Lower lobe of right lung (tissue), 2 donors: ENCODE measurements around the gene NKD1. TPM values are rescaled to one million over a fixed set of nuclear protein-coding genes. Genes with fewer than 3 reads are reported as not detected.

Experiments
- ATAC-seq, 2 donors: fragments of 200-7000 bp; cut with Tn5 transposase; one replicate each; pipeline ENCODE4 v1.9.1; 2020 to 2022; ENCODE audit warnings: mild to moderate bottlenecking in 2 of 2, moderate library complexity in 2 of 2
- DNase-seq: peaks from one replicate; pipeline ENCODE4 v3.0.0-alpha.2; 2020
- H3K27ac ChIP-seq: fragments of 200-600 bp; one replicate; pipeline ENCODE4 v1.8.0; 2022
- H3K27me3 ChIP-seq: fragments of 200-600 bp; one replicate; pipeline ENCODE4 v1.8.0; 2022; ENCODE audit warnings: low read depth
- H3K36me3 ChIP-seq: fragments of 200-600 bp; one replicate; pipeline ENCODE4 v1.8.0; 2022; ENCODE audit warnings: mild to moderate bottlenecking
- H3K4me1 ChIP-seq: fragments of 200-600 bp; one replicate; pipeline ENCODE4 v1.8.0; 2022
- H3K4me3 ChIP-seq: fragments of 200-600 bp; one replicate; pipeline ENCODE4 v1.8.0; 2022; ENCODE audit warnings: mild to moderate bottlenecking
- H3K9me3 ChIP-seq: fragments of 200-600 bp; one replicate; pipeline ENCODE4 v1.8.0; 2022
- intact Hi-C: fragments of 100-400 bp; cut with DNase I; formaldehyde crosslinking; loops from one replicate; pipeline ENCODE4 v1.11.0; 2022
- total RNA-seq: library from RNA; stranded (reverse); fragmentation: NEBNext Ultra II Directional; extraction: Animal tissue kit (Norgen Biotek cat#: 25700); gene quantifications from one replicate; pipeline ENCODE4 v1.2.1, GENCODE V29; 2021
- TF ChIP-seq, protein P1 (sequence below): fragments of 200-600 bp; IDR thresholded peaks from one replicate; pipeline ENCODE4 v1.8.0; 2022; ENCODE audit warnings: antibody characterized with exemption, mild to moderate bottlenecking
- donor health status: DM: no; HTN: yes; CAD: no; lungs with severe emphysema.

NKD1 gene
- total RNA-seq, 1 donor from 2014 or later, result 30.7 TPM

DNA sequence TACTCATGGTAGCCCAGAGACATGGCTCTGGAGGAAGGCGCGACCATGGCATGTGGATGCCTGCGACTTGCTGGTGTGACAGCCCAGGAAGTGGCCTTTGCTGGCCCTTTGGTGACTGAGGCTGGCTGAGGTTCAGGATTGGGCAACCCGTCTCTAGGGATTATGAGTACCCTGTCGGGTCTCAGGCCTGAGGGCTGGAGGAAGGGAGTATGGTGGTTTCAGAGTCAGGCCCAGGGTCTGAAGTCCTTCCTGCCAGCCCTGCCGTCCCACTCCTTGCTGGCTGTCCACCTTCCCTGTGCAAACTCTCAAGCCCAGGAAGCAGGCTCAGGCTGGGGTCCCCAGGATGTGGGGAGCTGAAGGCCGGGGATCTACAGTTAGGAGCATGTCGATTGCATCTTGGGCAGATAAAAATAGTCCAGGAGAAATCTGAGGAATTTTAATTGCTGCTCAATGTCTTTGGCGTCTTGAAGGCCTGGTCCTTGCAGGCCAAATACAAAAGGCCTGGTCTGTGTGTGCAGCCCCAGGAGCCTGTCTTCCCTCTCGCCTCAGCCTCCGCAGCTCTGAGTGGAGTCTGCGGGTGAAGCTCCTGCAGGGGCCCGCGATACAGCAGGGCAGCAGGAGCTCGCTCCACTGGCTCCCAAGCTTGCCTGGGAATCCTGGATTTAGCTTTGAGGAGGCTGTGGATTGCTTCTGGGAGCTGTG is 52.5 kb downstream of the NKD1 start:
- intact Hi-C loops, result no loop called here
- DNase-seq, result peak; percentile 33
- H3K27me3 ChIP-seq, result no peaks in the 10 kb centered on the region
- H3K9me3 ChIP-seq, result no peaks in the 10 kb centered on the region
- TF ChIP-seq, protein P1, sequence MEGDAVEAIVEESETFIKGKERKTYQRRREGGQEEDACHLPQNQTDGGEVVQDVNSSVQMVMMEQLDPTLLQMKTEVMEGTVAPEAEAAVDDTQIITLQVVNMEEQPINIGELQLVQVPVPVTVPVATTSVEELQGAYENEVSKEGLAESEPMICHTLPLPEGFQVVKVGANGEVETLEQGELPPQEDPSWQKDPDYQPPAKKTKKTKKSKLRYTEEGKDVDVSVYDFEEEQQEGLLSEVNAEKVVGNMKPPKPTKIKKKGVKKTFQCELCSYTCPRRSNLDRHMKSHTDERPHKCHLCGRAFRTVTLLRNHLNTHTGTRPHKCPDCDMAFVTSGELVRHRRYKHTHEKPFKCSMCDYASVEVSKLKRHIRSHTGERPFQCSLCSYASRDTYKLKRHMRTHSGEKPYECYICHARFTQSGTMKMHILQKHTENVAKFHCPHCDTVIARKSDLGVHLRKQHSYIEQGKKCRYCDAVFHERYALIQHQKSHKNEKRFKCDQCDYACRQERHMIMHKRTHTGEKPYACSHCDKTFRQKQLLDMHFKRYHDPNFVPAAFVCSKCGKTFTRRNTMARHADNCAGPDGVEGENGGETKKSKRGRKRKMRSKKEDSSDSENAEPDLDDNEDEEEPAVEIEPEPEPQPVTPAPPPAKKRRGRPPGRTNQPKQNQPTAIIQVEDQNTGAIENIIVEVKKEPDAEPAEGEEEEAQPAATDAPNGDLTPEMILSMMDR, result no peak
- peaks cover 30% of the 10 kb centered on the region for H3K4me1 ChIP-seq
- peak overlapping the region; percentile 37 for H3K27ac ChIP-seq
- no peak overlapping the region for H3K4me3 ChIP-seq
- no peak for ATAC-seq
- H3K36me3 ChIP-seq, result no peaks in the 10 kb centered on the region

DNA sequence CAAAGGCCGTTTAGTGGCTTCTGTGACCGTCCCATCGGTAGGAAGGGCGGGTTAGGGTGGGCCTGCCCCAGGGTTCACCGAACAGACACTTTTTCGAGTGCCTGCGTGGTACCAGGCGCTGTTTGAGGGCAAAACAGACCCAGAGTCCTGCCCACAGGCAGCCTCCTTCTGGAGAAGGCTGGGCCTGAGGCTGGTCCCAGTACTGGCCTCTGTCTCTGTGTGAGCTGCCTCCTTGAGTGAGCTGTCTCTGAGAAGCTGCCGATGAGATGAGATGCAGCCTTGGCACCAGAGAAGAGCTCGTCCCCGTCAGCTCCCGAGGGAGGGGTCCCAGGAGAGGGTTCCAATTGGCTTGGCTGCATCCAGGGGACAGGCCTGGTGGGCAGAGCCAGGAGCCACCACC is 53.1 kb downstream of the NKD1 start:
- Histone ChIP-seq H3K27me3 (no peaks in the 10 kb centered on the region), H3K4me3 (no peak overlapping the region), H3K4me1 (peaks cover 30% of the 10 kb centered on the region), H3K36me3 (no peaks in the 10 kb centered on the region), H3K9me3 (no peaks in the 10 kb centered on the region), H3K27ac (peak overlapping the region; percentile 37)
- DNase-seq (peak; percentile 30), ATAC-seq (no peak)
- TF ChIP-seq, protein P1, result no peak
- intact Hi-C loops, result no loop called here

DNA sequence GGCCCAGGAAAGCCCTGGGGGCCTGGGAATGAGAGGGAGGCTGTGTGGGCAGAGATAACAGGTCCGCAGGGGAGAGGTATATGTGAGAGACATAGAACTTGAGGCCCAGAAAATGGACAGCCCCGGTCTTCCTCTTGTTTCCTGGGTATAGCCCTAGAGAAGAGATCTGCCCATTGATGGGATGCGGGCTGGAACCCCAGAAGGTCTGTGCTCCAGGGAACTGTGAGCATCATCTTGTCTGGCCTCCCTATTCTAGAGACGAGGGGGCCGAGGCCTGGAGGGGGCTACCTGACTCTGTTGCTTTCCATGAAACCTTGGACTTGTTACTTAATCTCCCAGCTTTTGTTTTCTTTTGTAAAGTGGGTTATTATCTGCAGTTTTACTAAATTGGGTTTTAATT is 53.9 kb downstream of the NKD1 start:
- H3K36me3 ChIP-seq, result no peaks in the 10 kb centered on the region
- no peak overlapping the region for H3K4me3 ChIP-seq
- H3K27ac ChIP-seq, result peak overlapping the region; percentile 37
- ATAC-seq (no peak), DNase-seq (peak; percentile 25)
- TF ChIP-seq, protein P1, result no peak
- peaks cover 30% of the 10 kb centered on the region for H3K4me1 ChIP-seq
- no peaks in the 10 kb centered on the region for H3K9me3 ChIP-seq
- intact Hi-C loops, result no loop called here
- no peaks in the 10 kb centered on the region for H3K27me3 ChIP-seq

DNA sequence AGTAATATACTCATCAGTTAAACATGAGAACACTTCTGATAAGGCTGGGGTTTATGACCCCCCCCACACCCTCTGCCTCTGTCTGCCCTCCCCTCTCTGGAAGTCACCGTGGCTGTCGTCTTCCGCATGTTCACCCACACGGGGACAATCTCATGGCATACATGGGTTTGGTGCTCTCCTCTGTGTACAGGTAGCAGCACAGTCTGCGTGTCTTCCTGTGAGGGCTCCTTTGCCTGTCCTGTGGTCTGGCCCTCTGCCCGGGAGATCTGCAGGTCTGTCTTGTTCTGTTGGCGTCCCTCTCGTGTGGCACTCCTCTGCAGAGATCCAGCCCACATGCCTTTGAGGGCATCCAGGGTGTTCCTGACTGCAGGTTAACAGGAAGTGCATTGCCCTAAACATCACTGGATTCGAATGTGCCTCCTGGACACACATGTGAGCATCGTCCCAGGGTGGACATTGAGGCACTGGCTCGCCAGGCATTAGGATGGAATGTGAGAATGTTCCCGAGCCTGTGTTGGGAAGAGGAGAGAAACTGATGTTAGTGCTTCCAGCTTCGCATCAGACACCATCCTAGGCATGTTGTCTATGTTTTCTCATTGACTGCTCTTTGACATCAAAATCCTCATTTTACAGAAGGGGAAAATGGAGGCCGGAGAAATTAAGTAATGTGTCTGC is 54.5 kb downstream of the NKD1 start:
- Histone ChIP-seq H3K36me3 (no peaks in the 10 kb centered on the region), H3K27me3 (no peaks in the 10 kb centered on the region), H3K4me1 (peaks cover 30% of the 10 kb centered on the region), H3K4me3 (no peak overlapping the region), H3K27ac (peak overlapping the region; percentile 37), H3K9me3 (no peaks in the 10 kb centered on the region)
- TF ChIP-seq, protein P1, result no peak
- peak in 1 of 2 donors; percentile 3 for ATAC-seq
- intact Hi-C loops, result no loop called here
- DNase-seq, result no peak

DNA sequence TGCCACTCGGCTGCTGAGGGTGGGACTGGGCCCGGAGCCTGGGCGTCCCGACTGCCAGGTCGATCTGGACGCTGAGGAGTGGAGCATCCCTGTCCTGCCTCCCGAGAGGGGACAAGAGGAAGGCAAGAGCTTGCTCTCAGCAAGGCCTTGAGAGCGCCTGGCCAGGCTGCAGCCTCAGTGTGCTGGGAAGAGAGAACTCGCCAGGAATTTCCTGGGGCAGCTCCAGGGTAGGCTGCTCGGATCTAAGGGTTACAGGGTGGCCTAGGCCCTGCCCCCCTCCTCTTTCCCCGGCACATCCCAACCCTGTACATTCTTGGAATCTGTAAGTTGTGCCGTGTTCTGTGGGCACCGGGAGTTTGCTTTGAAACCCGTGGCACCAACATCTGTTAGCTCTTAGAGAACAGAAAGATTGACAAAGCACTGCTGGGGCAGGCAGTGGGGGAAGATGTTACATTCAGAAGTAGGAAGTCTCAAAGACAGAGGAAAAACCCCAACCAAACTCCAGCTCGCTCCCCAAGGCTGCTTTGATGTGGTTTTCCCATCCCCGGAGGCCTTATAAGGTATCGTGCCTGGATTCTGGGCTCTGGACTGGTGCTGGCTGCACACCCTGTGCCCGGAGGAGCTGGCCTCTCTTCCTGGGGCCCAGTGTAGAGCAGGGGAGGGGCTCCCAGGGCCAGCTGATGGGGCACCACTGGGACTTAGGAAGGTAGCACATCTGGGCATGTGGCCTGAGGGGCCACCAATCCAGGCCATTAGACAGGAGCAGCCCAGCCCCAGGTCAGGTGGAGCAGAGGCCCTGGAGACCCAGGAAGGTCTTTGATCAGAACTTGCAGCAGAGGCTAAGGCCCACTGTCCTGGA is 55.2 kb downstream of the NKD1 start:
- peaks cover 30% of the 10 kb centered on the region for H3K4me1 ChIP-seq
- H3K27ac ChIP-seq, result peak overlapping the region; percentile 37
- no peaks in the 10 kb centered on the region for H3K9me3 ChIP-seq
- ATAC-seq (peak in 1 of 2 donors; percentile 14), DNase-seq (no peak)
- intact Hi-C loops, result no loop called here
- H3K27me3 ChIP-seq, result no peaks in the 10 kb centered on the region
- TF ChIP-seq, protein P1, result no peak
- H3K36me3 ChIP-seq, result no peaks in the 10 kb centered on the region
- H3K4me3 ChIP-seq, result no peak overlapping the region
